LNCaP clone FGC (cell line): ENCODE data around the gene LENG8.
"Not testable (repeated sequence)": the region's sequence is repeated elsewhere in the genome, so short reads cannot be mapped to it uniquely, and the experiment has no call there.

Source experiments
- DNase-seq: peaks from one replicate; pipeline ENCODE4 v3.0.0-alpha.2; 2011; ENCODE audit warnings: low read depth
- H3K4me3 ChIP-seq: 2 replicates; pipeline ENCODE4 v1.5.1; 2011; ENCODE audit warnings: mild to moderate bottlenecking, low read depth, low read length, control low read depth
- TF ChIP-seq, protein P1 (sequence below): IDR thresholded peaks from 2 replicates; pipeline ENCODE4 v1.5.1; 2012; ENCODE audit warnings: mild to moderate bottlenecking; ENCODE audit not compliant: control insufficient read depth, insufficient read depth; ENCODE audit errors: extremely low read depth

Gene LENG8

DNA sequence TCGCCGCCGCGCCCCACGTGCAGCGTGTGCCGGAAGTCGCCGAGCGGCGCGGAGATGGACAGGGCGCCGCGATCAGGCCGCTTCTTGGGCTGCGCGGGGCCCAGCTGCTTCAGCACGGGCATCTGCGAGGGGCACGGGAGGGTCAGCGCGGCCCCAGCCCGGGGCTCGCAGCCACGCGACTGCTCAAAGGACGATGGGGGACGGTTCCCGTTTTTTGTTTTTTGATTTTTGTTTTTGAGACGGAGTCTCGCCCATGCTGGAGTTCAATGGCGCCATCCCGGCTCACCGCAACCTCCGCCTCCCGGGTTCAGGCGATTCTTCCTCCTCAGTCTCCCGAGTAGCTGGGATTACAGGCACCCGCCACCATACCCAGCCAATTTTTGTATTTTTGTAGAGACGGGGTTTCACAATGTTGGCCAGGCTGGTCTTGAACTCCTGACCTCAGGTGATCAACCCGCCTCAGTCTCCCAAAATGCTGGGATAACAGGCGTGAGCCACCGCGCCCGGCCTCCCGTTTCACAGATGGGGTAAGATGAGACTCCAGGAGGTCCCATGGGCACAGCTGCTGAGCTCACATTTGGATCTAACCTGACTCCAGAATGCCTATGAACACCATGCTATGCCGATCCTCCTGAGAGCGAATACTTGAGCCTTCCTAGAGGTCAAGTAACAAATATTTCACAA, 16.6 kb downstream of the LENG8 start:
- DNase-seq = no peak
- TF ChIP-seq, protein P1, sequence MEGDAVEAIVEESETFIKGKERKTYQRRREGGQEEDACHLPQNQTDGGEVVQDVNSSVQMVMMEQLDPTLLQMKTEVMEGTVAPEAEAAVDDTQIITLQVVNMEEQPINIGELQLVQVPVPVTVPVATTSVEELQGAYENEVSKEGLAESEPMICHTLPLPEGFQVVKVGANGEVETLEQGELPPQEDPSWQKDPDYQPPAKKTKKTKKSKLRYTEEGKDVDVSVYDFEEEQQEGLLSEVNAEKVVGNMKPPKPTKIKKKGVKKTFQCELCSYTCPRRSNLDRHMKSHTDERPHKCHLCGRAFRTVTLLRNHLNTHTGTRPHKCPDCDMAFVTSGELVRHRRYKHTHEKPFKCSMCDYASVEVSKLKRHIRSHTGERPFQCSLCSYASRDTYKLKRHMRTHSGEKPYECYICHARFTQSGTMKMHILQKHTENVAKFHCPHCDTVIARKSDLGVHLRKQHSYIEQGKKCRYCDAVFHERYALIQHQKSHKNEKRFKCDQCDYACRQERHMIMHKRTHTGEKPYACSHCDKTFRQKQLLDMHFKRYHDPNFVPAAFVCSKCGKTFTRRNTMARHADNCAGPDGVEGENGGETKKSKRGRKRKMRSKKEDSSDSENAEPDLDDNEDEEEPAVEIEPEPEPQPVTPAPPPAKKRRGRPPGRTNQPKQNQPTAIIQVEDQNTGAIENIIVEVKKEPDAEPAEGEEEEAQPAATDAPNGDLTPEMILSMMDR = no peak
- no peak overlapping the region for H3K4me3 ChIP-seq

DNA sequence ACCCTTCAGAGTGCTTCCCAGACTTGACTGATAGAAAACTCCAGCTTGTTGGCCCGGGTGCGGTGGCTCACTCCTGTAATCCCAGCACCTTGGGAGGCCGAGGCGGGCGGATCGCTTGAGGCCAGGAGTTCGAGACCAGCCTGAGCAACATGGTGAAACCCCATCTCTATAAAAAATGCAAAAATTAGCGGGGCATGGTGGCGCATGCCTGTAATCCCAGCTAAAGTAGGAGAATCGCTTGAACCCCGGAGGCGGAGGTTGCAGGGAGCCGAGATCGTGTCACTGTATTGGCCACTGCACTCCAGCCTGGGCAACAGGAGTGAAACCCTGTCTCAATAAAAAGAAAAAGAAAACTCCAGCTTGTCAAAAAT, 17.1 kb downstream of the LENG8 start:
- not testable (repeated sequence) for DNase-seq, H3K4me3 ChIP-seq

DNA sequence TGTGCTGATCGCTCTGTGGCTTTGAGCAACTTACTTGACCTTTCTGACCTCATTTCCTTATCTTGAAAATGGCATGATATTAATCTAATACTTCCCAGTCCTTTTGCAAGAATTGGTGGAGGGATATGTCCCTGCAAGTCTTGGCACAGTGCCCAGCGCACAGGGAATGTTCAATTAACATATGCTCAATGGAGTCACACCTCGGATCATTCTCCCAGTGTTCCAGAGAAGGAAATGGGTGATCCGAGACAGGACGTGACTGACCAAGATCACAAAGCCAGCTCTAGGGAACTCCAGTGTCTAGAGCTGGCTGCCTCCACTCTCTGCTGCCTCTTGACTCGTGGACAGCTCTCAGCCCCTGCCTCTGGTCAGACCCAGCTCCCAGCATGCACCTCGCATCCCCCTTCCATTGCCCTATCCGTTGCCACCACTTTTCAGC, 20.5 kb downstream of the LENG8 start:
- H3K4me3 ChIP-seq = no peak overlapping the region
- no peak for DNase-seq
- TF ChIP-seq, protein P1 = no peak

DNA sequence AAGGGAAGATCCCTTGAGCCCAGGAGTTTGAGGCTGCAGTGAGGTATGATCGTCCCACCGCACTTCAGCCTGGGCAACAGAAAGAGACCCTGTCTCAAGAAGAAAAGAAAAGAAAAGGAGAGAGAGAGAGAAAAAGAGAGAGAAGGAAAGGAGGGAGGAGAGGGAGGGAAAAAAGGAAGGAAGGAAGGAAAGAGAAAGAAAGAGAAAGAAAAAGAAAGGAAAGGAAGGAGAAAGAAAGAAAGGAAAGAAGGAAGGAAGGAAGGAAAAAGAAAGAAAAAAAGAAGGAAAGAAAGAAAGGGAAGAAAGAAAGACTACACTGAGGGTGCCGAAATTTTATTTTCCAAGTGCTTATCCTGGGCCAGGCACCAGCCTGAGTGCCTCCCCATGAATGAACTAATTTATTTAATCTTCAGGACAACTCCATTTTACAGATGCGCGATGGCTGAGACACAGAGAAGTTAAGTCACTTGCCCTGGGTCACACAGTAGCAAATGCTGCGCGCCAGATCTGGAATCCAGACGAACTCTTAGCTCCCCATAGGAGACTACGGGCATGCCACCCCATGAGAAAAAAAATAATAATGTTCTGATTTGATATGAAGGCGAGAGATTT, 21.4 kb downstream of the LENG8 start:
- TF ChIP-seq, protein P1 = no peak
- no peak overlapping the region for H3K4me3 ChIP-seq

DNA sequence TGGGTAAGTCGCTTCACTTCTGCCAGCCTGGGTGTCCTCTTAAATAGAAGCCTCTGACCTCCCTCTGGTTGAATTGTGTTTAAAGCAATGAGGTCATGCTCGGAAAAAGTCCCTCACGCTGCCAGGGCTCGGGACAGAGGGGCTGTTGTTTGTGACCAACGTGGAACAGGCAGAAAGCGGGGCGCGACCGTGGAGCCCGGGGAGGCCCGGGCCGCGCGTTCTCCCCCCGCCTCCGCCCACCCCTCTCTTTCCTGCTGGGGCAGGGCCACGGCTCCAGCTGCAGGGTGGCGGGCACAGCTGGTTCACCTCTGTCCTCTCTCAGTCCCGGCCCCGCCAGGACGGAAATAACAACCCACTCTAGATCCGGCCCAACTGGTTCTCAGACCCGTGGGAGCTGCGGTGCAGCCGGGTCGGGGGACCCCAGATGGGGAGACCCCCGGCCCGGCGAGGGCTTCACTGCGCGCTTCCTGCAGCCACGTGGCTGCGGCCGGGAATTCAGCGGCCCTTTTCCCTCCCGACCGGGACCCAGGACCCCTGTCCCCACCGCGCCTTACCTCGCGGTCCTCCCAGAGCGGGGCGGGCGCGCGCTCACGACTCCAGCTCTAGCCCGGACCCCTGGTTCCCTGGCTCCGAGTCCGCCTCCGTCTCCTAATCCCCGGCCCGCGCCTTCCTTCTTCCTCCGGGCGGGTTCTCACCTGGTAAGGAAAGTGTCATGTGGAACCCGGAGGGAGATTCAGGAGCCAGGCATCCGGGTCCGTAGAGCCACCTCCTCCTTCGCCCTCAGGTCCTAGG, 22.2 kb downstream of the LENG8 start:
- TF ChIP-seq, protein P1 = no peak
- no peak for DNase-seq
- H3K4me3 ChIP-seq = no peak overlapping the region

More for the DNA sequence above, 21.4 kb downstream of the LENG8 start:
- no peak for DNase-seq

DNA sequence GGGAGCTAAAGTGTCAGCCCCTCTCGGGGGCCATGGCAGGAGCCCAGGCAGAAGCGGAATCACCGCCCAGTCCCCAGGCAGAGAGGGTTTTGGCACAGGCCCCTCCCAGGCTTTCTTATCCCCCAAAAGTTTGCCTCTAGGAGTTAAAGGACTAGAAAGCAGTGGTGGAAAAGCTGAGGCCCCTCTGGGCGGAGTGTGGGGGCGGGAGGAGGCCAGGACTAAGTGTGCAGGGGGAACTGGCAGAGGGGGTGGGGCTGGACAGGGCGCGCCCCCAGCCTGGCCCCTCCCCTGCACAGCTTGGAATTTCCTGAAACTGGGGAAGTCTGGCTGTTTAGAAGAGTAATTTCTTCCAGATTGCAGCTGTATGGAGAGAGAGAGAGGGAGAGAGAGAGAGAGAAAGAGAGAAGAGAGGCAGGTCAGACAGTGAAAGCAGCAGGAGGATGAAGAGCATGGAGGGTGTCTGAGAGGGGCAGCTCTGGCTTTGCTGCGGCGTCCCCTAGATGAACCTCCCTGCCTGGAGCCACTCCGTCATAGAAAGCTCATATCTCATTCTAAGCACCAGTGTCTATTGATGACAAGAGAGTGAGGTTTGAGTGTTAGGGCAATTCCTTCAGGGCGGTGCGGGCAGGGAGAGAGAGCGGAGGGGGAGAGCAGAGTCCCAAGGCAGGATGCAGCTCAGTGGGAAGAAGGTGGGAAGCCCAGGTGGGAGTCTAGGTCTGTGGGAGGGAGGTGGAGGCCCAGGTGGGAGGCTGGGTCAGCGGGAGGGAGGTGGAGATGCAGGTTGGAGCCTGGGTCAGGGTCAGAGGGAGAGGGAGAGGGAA, 24.3 kb downstream of the LENG8 start, which contains the start of gene CDC42EP5:
TSS of gene CDC42EP5 (minus strand) at position 226 of the 821 bp plus-strand sequence. CDS start 7,749 bp downstream, outside the sequence.
- TF ChIP-seq, protein P1 = no peak
- no peak for DNase-seq
- H3K4me3 ChIP-seq = no peak within 1 kb of the TSS
